A549 (cell line): ENCODE measurements around the gene GLIS1.

ENCODE experiments used
- CEBPB ChIP-seq, 2 experiments: fragments of >200 bp in 1 of 2; sonication (Bioruptor Twin) in 1 of 2; formaldehyde crosslinking in 1 of 2; IDR thresholded peaks; 2 replicates each; pipeline ENCODE4 v1.6.1; 2012 to 2016
- CTCF ChIP-seq: fragments of >200 bp; sonication (Bioruptor Twin); formaldehyde crosslinking; IDR thresholded peaks from 3 replicates; pipeline ENCODE4 v1.5.1; 2016
- EP300 ChIP-seq, 2 experiments: fragments of >200 bp; sonication (Bioruptor Twin); formaldehyde crosslinking; IDR thresholded peaks; 2 replicates in 1 of 2; 3 replicates in 1 of 2; pipeline ENCODE4 v1.6.1; 2016 to 2017
- ESRRA ChIP-seq: fragments of 150-350 bp; IDR thresholded peaks from 2 replicates; pipeline ENCODE4 v1.6.1; 2014; ENCODE audit warnings: mild to moderate bottlenecking, low read length, borderline replicate concordance
- KDM1A ChIP-seq: fragments of 200-600 bp; sonication (generic); IDR thresholded peaks from 2 replicates; pipeline ENCODE4 v1.6.1; 2016; ENCODE audit warnings: low read depth, mild to moderate bottlenecking
- PBX3 ChIP-seq: IDR thresholded peaks from 2 replicates; pipeline ENCODE4 v1.6.1; 2012
- POLR2A ChIP-seq: IDR thresholded peaks from 2 replicates; pipeline ENCODE4 v1.6.1; 2012; ENCODE audit warnings: mild to moderate bottlenecking, low read length
- POLR2AphosphoS2 ChIP-seq: conservative IDR thresholded peaks from 2 replicates; pipeline ENCODE4 v1.6.1; 2012; ENCODE audit warnings: low read length, improper control_type of control experiment, inconsistent platforms
- RCOR1 ChIP-seq: fragments of 150-350 bp; IDR thresholded peaks from 2 replicates; pipeline ENCODE4 v1.6.1; 2014; ENCODE audit warnings: antibody characterized with exemption, low read length, low read depth
- RFX5 ChIP-seq: fragments of 450-650 bp; IDR thresholded peaks from 2 replicates; pipeline ENCODE4 v1.7.1; 2014; ENCODE audit warnings: antibody characterized with exemption, mild to moderate bottlenecking, moderate library complexity
- TFCP2L1 ChIP-seq: fragments of 250-450 bp; sonication (Bioruptor Pico); IDR thresholded peaks from 2 replicates; pipeline ENCODE4 v1.5.0; 2021; ENCODE audit warnings: mild to moderate bottlenecking
- ZNF302 ChIP-seq: fragments of 250-450 bp; sonication (Bioruptor Pico); IDR thresholded peaks from 2 replicates; pipeline ENCODE4 v1.9.0; 2021; ENCODE audit warnings: inconsistent platforms, mild to moderate bottlenecking, moderate library complexity
- TF ChIP-seq, protein P1 (sequence below): fragments of 200-600 bp; sonication (generic); IDR thresholded peaks from 2 replicates; pipeline ENCODE4 v1.6.1; 2016; ENCODE audit warnings: antibody characterized with exemption, mild to moderate bottlenecking, moderate library complexity

GRCh38 chr1:53585565-53585964 is 153.4 kb downstream of the GLIS1 start:
- TF ChIP-seq CTCF = no peak
- TF ChIP-seq POLR2A = no peak
- no peak for TF ChIP-seq KDM1A
- TF ChIP-seq POLR2AphosphoS2 = no peak
- no peak for TF ChIP-seq CEBPB (IDR thresholded peaks at IDR 0.05)
- no peak for TF ChIP-seq RCOR1
- TF ChIP-seq, protein P1, sequence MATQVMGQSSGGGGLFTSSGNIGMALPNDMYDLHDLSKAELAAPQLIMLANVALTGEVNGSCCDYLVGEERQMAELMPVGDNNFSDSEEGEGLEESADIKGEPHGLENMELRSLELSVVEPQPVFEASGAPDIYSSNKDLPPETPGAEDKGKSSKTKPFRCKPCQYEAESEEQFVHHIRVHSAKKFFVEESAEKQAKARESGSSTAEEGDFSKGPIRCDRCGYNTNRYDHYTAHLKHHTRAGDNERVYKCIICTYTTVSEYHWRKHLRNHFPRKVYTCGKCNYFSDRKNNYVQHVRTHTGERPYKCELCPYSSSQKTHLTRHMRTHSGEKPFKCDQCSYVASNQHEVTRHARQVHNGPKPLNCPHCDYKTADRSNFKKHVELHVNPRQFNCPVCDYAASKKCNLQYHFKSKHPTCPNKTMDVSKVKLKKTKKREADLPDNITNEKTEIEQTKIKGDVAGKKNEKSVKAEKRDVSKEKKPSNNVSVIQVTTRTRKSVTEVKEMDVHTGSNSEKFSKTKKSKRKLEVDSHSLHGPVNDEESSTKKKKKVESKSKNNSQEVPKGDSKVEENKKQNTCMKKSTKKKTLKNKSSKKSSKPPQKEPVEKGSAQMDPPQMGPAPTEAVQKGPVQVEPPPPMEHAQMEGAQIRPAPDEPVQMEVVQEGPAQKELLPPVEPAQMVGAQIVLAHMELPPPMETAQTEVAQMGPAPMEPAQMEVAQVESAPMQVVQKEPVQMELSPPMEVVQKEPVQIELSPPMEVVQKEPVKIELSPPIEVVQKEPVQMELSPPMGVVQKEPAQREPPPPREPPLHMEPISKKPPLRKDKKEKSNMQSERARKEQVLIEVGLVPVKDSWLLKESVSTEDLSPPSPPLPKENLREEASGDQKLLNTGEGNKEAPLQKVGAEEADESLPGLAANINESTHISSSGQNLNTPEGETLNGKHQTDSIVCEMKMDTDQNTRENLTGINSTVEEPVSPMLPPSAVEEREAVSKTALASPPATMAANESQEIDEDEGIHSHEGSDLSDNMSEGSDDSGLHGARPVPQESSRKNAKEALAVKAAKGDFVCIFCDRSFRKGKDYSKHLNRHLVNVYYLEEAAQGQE = no peak
- TF ChIP-seq ZNF302 (CRISPR knock-in tag) = no peak
- no peak for TF ChIP-seq PBX3
- no peak for TF ChIP-seq RFX5
- TF ChIP-seq EP300 (IDR thresholded peaks at IDR 0.05) = no peak
- no peak for TF ChIP-seq ESRRA
- TF ChIP-seq TFCP2L1 (CRISPR knock-in tag) = no peak
